Measurements from ENCODE around the gene RAB36. TPM values are rescaled to one million over a fixed set of nuclear protein-coding genes. Genes with fewer than 3 reads are reported as not detected.

RAB36 gene
- total and polyA plus RNA-seq, 9 of the 15 experiments (the other 6 are each of a cell fraction or from before 2014, with no cell fraction given): 0.04 to 0.50 (median 0.08) TPM; not detected in 3

DNA sequence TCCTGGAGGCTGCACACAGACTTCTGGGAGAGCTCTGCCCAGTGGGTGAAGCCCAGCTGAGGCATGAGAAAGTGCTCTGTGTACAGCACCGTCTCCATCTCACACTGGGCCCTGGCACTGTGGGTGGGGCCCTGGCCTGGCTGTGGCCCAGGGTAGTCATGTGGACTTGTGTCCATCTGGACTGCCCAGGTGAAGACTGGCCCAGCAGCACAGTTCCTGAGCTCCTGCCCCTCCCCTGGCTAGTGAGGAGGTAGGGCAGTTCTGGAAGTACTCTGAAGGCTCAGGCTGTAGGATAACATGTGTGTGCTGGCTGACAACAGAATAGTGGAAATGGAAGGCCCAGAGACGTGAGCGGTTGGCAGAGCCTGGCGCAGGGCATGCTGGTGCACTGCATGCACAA is 38.9 kb upstream of the RAB36 start (continued):
- TF ChIP-seq, protein P1, sequence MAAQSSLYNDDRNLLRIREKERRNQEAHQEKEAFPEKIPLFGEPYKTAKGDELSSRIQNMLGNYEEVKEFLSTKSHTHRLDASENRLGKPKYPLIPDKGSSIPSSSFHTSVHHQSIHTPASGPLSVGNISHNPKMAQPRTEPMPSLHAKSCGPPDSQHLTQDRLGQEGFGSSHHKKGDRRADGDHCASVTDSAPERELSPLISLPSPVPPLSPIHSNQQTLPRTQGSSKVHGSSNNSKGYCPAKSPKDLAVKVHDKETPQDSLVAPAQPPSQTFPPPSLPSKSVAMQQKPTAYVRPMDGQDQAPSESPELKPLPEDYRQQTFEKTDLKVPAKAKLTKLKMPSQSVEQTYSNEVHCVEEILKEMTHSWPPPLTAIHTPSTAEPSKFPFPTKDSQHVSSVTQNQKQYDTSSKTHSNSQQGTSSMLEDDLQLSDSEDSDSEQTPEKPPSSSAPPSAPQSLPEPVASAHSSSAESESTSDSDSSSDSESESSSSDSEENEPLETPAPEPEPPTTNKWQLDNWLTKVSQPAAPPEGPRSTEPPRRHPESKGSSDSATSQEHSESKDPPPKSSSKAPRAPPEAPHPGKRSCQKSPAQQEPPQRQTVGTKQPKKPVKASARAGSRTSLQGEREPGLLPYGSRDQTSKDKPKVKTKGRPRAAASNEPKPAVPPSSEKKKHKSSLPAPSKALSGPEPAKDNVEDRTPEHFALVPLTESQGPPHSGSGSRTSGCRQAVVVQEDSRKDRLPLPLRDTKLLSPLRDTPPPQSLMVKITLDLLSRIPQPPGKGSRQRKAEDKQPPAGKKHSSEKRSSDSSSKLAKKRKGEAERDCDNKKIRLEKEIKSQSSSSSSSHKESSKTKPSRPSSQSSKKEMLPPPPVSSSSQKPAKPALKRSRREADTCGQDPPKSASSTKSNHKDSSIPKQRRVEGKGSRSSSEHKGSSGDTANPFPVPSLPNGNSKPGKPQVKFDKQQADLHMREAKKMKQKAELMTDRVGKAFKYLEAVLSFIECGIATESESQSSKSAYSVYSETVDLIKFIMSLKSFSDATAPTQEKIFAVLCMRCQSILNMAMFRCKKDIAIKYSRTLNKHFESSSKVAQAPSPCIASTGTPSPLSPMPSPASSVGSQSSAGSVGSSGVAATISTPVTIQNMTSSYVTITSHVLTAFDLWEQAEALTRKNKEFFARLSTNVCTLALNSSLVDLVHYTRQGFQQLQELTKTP (IDR thresholded peaks at IDR 0.05; ENCODE audit: low read depth in 1 of 2, partially characterized antibody in 2 of 2): no peak
- TF ChIP-seq, protein P2, sequence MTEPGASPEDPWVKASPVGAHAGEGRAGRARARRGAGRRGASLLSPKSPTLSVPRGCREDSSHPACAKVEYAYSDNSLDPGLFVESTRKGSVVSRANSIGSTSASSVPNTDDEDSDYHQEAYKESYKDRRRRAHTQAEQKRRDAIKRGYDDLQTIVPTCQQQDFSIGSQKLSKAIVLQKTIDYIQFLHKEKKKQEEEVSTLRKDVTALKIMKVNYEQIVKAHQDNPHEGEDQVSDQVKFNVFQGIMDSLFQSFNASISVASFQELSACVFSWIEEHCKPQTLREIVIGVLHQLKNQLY (CRISPR knock-in tag; conservative IDR thresholded peaks at IDR 0.05): 0 out of 4 replicates have a peak, but pooled peaks of 1 of the 2 experiments have one; percentile 47
- no peak for TF ChIP-seq ZNF780A (CRISPR knock-in tag; IDR thresholded peaks at IDR 0.05)

DNA sequence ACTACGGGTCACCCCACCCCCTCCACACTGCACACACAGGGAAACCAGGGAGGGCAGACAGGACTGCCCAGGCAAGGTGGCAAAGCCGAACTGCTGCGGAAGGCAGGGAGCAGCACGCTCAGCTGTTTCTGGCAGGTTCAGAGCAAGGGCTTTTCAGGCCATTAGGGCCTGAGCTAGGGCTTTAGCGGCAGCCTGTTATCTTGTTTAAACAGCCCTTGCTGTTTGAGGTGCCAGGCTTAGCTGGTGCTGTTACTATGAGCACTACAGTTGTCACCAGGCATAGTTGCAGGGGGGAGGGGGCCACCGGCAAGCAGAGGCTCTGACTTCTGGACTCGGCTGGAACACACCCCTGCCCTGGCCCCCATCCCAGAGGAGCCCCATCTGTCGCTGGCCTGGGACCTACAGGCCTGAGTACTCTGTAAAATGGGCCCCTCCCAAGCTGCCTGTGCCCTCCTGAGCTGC is 38.3 kb upstream of the RAB36 start:
- no peaks in the 10 kb centered on the region for H3K9me3 ChIP-seq (replicated peaks; ENCODE audit: control insufficient read depth, insufficient read depth, low read depth, low read length)
- ATAC-seq: peak; percentile 1
- H3K9me1 ChIP-seq (ENCODE audit: control insufficient read depth, insufficient read depth, low read length): peaks cover 18% of the 10 kb centered on the region
- H3K36me3 ChIP-seq (ENCODE audit: control insufficient read depth, insufficient read depth, low read length): no peaks in the 10 kb centered on the region
- in situ Hi-C loops (cut with MboI) (no loop called here), intact Hi-C loops (cut with micrococcal nuclease) (no loop called here)
- ChIA-PET POLR2A (interaction anchor here (0.7 to 19.9 kb wide), 8 partner anchors 5 to 277 kb away, joined by 3 to 414 read pairs (median 16); partner anchors contain the start of genes GNAZ and RSPH14), CTCF (ENCODE audit: low intra/inter-chr PET ratio) (interaction anchor here (0.6 to 1.1 kb wide), 2 partner anchors 164 to 165 kb away, joined by 3 read pairs; no protein-coding TSS in a partner anchor)
- peaks cover 99% of the 10 kb centered on the region for H4K20me1 ChIP-seq (replicated peaks; ENCODE audit: control insufficient read depth, insufficient read depth, low read length)
- H3K4me3 ChIP-seq: no peak overlapping the region
- DNase-seq (ENCODE audit: extremely low read depth in 1 of 4, low spot score in 3 of 4): peak; percentile 59 to 66 (median 64)
- peaks cover 0 to 33% of the 10 kb centered on the region in 2 experiments; a peak in 2 of 5 replicates for H3K4me1 ChIP-seq (replicated peaks in 1 of 2; ENCODE audit: control insufficient read depth in 2 of 2, insufficient read depth in 2 of 2, low read length in 2 of 2)
- no peak overlapping the region for H3K27ac ChIP-seq (ENCODE audit: extremely low read depth, low read depth, low read length)
- H3K27me3 ChIP-seq (ENCODE audit: control insufficient read depth in 2 of 2, insufficient read depth in 2 of 2, low read length in 2 of 2): peaks cover 63 to 100% of the 10 kb centered on the region in 2 experiments
- BruUV-seq (replicated peaks): no TSS peak
- WGBS (ENCODE audit: insufficient coverage, low coverage, missing lambda C conversion rate): 4% methylated on average over 8 of the region's 8 CpGs
- no peak for FAIRE-seq
- no peaks in the 10 kb centered on the region for H3K79me2 ChIP-seq (ENCODE audit: control insufficient read depth, insufficient read depth, low read length)
- no peak overlapping the region for H2AFZ ChIP-seq (ENCODE audit: low read depth, low read length)
- peak overlapping the region in 1 of 2 experiments; percentile 33; a peak in 2 of 4 replicates for H3K9ac ChIP-seq (ENCODE audit: insufficient read depth in 1 of 2, low read depth in 2 of 2, low read length in 2 of 2)
- H3K4me2 ChIP-seq (ENCODE audit: insufficient read depth, low read length): no peak overlapping the region
- TF ChIP-seq, protein P3, sequence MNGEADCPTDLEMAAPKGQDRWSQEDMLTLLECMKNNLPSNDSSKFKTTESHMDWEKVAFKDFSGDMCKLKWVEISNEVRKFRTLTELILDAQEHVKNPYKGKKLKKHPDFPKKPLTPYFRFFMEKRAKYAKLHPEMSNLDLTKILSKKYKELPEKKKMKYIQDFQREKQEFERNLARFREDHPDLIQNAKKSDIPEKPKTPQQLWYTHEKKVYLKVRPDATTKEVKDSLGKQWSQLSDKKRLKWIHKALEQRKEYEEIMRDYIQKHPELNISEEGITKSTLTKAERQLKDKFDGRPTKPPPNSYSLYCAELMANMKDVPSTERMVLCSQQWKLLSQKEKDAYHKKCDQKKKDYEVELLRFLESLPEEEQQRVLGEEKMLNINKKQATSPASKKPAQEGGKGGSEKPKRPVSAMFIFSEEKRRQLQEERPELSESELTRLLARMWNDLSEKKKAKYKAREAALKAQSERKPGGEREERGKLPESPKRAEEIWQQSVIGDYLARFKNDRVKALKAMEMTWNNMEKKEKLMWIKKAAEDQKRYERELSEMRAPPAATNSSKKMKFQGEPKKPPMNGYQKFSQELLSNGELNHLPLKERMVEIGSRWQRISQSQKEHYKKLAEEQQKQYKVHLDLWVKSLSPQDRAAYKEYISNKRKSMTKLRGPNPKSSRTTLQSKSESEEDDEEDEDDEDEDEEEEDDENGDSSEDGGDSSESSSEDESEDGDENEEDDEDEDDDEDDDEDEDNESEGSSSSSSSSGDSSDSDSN (IDR thresholded peaks at IDR 0.05; ENCODE audit: borderline replicate concordance in 1 of 2, low read depth in 2 of 2, low read length in 2 of 2): no peak
- TF ChIP-seq, protein P4, sequence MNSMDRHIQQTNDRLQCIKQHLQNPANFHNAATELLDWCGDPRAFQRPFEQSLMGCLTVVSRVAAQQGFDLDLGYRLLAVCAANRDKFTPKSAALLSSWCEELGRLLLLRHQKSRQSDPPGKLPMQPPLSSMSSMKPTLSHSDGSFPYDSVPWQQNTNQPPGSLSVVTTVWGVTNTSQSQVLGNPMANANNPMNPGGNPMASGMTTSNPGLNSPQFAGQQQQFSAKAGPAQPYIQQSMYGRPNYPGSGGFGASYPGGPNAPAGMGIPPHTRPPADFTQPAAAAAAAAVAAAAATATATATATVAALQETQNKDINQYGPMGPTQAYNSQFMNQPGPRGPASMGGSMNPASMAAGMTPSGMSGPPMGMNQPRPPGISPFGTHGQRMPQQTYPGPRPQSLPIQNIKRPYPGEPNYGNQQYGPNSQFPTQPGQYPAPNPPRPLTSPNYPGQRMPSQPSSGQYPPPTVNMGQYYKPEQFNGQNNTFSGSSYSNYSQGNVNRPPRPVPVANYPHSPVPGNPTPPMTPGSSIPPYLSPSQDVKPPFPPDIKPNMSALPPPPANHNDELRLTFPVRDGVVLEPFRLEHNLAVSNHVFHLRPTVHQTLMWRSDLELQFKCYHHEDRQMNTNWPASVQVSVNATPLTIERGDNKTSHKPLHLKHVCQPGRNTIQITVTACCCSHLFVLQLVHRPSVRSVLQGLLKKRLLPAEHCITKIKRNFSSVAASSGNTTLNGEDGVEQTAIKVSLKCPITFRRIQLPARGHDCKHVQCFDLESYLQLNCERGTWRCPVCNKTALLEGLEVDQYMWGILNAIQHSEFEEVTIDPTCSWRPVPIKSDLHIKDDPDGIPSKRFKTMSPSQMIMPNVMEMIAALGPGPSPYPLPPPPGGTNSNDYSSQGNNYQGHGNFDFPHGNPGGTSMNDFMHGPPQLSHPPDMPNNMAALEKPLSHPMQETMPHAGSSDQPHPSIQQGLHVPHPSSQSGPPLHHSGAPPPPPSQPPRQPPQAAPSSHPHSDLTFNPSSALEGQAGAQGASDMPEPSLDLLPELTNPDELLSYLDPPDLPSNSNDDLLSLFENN (IDR thresholded peaks at IDR 0.05; ENCODE audit: low read depth in 2 of 2, low read length in 2 of 2): no peak
- TF ChIP-seq MBD2 (IDR thresholded peaks at IDR 0.05; ENCODE audit: borderline replicate concordance, low read depth) (no peak), FOS (IDR thresholded peaks at IDR 0.05; ENCODE audit: extremely low read depth, insufficient read length) (no peak), U2AF2 (optimal IDR thresholded peaks at IDR 0.05; ENCODE audit: low read depth, low read length) (no peak)

Data from K562 (cell line).